ENCODE data around the gene PLCG1.

Gene PLCG1

GRCh38 chr20:41168281-41169161 is 31.2 kb downstream of the PLCG1 start:
- DNase-seq, result no peak

DNA sequence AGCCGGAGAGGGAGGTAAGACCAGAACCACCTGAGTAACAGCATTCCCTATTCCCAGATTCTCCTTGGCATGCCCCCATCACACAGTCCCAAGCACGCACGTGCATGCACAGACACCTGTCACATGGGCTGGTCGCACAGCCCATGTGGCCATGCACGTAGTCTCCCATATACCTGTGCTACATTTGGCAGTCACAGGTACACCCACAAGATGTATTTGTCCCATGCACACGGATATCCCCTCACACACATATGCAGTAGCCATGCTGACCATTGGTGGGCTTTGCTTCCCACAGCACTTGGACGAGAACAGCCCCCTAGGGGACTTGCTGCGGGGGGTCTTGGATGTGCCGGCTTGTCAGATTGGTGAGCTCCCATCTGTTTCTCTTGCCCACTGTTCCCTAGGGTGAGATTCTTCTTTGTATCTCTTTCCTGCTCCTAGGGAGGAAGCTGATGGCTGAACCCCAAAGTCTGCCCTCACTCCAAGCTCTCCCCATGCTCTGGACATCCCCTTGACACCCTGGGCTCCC is 31.9 kb downstream of the PLCG1 start:
- DNase-seq, result no peak

GRCh38 chr20:41169791-41170351 is 32.5 kb downstream of the PLCG1 start:
- peak; percentile 55 for DNase-seq

- DNase-seq, result no peak
These were observed 33.2 kb downstream of the PLCG1 start for GRCh38 chr20:41170386-41171105.

- DNase-seq, result no peak
These were observed 34.5 kb downstream of the PLCG1 start for GRCh38 chr20:41171736-41172295.

DNA sequence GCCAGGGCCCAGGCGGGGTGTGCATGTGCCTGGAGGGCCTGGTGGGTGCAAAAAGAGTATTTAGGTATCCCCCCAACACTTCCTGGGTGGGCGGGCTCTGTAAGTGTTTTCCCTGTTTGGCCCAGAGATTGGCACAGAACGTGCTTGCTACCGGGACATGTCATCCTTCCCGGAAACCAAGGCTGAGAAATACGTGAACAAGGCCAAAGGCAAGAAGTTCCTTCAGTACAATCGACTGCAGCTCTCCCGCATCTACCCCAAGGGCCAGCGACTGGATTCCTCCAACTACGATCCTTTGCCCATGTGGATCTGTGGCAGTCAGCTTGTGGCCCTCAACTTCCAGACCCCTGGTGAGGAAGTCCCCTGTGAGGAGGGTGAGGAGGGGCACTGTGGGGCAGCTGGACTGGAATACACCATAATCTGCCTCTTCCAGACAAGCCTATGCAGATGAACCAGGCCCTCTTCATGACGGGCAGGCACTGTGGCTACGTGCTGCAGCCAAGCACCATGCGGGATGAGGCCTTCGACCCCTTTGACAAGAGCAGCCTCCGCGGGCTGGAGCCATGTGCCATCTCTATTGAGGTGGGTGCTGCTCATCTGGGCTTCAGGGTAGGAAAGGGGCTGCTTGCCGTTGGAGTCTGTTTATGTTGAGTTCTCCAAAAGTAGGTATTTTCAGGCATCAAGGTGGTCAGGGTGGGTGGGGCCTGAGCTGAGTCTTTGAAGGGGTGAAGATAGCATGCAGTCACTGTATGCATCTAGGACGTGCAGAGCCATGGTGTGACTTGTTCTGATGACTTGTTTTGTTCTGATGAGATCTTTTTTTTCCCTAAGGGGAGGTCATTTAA is 35.2 kb downstream of the PLCG1 start:
- no peak for DNase-seq

DNA sequence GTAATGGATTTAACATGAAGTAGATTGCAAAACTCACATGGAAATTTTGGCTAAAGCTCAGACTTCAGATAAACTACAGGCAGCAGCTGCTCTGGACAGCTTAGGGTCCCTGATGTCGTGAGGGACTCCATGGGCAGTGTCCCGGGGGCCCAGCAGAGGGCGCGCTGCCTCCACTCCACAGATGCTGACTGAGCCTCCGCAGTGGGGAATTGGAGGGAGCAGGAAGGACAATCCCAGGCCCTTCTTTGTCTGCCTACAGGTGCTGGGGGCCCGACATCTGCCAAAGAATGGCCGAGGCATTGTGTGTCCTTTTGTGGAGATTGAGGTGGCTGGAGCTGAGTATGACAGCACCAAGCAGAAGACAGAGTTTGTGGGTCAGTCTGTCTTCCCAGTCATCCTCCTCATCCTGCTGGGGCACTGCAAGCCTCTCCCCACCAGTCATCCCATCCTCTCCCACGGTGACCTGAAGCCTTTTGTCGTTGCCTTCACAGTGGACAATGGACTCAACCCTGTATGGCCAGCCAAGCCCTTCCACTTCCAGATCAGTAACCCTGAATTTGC is 35.9 kb downstream of the PLCG1 start:
- peak; percentile 64 for DNase-seq

GRCh38 chr20:41173791-41174341 is 36.5 kb downstream of the PLCG1 start:
- no peak for DNase-seq

DNA sequence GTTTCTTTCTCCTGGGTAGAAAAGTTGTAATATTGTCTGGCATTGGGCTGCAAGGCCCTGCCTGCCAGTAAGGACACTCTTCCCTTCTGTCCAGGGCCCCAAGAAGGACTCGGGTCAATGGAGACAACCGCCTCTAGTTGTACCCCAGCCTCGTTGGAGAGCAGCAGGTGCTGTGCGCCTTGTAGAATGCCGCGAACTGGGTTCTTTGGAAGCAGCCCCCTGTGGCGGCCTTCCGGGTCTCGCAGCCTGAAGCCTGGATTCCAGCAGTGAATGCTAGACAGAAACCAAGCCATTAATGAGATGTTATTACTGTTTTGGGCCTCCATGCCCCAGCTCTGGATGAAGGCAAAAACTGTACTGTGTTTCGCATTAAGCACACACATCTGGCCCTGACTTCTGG is 37.0 kb downstream of the PLCG1 start:
- DNase-seq, result no peak

DNA sequence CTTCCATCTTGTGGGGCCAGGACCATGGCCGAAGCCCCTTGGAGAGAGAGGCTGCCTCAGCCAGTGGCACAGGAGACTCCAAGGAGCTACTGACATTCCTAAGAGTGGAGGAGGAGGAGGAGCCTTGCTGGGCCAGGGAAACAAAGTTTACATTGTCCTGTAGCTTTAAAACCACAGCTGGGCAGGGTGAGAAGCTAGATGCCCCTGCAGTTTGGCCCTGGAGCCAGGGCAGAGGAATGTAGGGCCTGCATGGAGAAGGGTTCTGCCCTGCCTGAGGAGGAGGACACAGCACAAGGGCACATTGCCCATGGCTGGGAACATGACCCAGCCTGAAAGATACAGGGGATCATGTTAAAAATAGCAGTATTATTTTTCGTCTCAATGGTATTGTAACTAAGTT is 37.4 kb downstream of the PLCG1 start:
- no peak for DNase-seq

DNA sequence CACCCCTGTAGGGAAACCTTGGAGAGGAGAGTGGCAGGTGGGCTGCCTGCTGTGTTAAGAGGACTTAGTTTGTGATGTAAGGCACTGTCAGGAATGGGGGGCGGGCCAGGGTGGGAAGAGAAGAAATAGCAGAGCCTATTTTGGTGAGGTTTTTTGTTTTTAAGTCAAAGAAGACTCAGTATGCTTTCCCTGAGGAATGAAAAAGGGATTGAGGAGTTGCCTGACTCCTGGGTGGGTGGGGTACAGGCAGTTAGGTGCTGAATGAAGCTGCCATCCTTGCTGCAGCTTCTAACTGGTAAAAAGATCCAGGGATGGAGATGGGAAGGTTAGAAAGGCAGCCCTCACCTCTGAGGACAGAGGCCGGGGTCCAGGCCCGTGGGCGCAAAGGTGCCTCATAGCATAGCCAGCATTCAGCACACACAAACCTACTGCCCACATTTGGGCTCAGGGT is 37.9 kb downstream of the PLCG1 start:
- DNase-seq, result no peak

- DNase-seq, result no peak
These were observed 38.5 kb downstream of the PLCG1 start for GRCh38 chr20:41175727-41176330.

DNA sequence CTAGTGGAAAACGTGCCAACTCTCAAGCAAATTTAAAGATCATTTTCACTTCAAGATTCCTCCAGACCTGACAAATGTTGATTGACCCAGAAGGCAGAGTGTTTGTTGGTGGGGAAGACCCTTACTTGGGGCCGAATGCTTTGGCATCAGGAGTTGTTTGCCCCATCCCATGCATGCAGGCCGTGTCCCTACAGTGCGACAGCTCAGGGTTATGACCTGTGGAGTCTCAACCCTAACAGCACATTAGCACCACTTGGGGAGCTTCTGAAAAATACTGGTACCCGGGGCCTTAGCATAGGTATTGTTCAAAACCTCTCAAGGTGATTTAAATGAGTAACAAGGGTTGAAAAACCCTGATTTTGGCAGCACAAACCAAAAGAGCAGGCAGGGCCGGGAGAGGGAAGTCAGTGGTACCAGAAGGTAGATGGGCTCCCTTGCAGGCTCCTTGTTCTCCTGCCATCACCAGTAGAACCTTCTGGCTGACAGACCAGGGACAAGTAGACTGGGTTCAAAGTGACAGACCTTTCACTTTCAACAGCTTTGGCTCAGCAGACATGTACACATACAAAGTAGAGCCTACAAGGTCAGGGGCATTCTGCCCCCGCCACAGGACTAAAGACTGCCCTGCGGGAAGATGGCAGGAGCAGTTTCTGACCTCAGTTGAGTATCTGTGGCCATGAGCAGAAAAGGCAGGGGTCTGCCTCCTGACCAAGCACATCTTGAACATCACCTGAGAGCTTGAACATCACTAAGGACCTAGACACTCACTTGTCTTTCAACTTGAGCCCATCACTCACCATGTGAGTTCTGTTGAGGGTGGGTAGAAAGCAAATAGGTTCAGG is 39.6 kb downstream of the PLCG1 start:
- DNase-seq, result no peak

DNA sequence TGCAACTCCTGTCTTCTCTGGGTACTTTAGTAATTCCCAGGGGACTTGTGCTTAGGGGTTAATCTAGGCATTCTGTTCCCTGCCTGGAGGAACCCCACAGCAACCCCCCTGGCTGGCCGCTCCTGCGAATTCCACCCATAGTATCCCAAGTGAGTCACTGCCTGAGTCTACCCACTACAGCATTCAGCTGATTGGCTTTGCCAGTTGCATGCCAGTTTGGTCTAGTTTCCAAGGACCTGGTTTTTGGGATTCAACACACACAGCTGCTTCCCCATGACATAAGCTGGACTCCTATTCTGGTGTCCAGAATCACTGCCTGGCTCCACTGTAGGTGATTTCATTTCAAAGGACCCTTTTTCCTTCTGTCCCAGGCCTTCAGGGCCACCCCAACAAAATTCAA is 40.3 kb downstream of the PLCG1 start:
- peak; percentile 94 for DNase-seq

- DNase-seq, result no peak
These were observed 41.2 kb downstream of the PLCG1 start for GRCh38 chr20:41178495-41178894.

DNA sequence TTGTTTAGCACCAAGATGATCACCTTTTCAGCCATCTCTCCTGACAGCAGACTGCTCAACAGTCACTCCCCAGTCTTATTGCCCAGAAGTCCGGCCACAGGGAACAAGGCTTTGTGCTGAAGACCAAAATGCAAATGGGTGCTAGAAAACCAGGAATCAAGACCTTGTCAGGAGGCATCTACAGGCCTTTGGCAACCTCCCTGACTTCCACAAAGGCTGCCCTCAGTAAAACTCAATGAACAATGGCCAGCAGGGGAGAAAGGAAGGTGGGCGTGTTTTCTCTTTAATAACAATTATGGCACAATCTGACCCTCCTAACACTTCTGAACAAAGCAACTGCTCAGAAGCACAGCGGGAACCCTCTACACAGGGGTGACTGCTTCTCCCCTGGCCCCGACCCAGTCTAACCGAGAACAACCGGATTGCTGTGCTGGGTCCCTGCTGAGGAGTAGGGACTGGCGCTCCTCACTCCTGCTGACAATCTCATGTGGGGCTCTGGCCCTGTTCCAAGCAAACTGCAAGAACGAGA is 41.6 kb downstream of the PLCG1 start:
- DNase-seq, result no peak

GRCh38 chr20:41179961-41180360 is 42.6 kb downstream of the PLCG1 start:
- no peak for DNase-seq

GRCh38 chr20:41180599-41181333 is 43.4 kb downstream of the PLCG1 start:
- no peak for DNase-seq

DNA sequence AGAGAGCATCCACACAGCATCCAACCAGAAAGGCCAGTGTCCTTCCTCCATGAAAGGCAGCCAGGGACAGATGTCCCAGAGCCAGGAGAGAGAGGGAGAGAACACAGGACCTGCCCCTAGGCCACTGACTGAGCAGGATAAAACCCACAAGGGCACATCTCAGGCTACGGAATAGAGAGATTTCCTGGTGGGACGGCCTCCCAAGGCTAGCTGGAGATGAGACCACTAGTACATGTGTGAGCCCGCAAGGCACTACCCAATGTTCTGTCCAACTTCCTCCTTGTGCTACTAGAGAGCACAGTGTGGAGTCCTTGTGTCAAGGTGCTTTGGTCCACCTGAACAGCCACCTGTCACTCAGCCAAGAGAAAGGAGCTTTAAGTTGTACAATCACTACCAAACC is 44.2 kb downstream of the PLCG1 start:
- DNase-seq, result no peak
